Left lung (tissue), 10 donors: Measurements from ENCODE around the gene BAG1. TPM values are rescaled to one million over a fixed set of nuclear protein-coding genes. Genes with fewer than 3 reads are reported as not detected.

Source experiments
- ATAC-seq: fragments of 200-7000 bp; cut with Tn5 transposase; one replicate; pipeline ENCODE4 v1.9.1; 2020; ENCODE audit warnings: moderate library complexity
- DNase-seq, 4 donors: peaks; one replicate each; pipeline ENCODE4 v3.0.0-alpha.2; 2013 to 2020
- H3K27ac ChIP-seq, 2 donors: fragments of 200-600 bp; sonication (generic) in 1 of 2; one replicate each; pipeline versions ENCODE4 v1.5.0 to v1.8.0; 2020 to 2021
- H3K27me3 ChIP-seq, 2 donors: fragments of 200-600 bp; sonication (generic) in 1 of 2; one replicate each; pipeline versions ENCODE4 v1.5.0 to v1.8.0; 2020 to 2021
- H3K36me3 ChIP-seq, 2 donors: fragments of 200-600 bp; sonication (generic) in 1 of 2; one replicate each; pipeline versions ENCODE4 v1.5.0 to v1.8.0; 2020 to 2021
- H3K4me1 ChIP-seq, 2 donors: fragments of 200-600 bp; one replicate each; pipeline ENCODE4 v1.8.0; 2021
- H3K4me3 ChIP-seq, 2 donors: fragments of 200-600 bp; sonication (generic) in 1 of 2; one replicate each; pipeline versions ENCODE4 v1.5.0 to v1.8.0; 2020 to 2021; ENCODE audit warnings: mild to moderate bottlenecking in 1 of 2
- H3K9me3 ChIP-seq, 2 donors: fragments of 200-600 bp; sonication (generic) in 1 of 2; one replicate each; pipeline versions ENCODE4 v1.5.0 to v1.8.0; 2020 to 2021
- intact Hi-C, 2 donors: fragments of 100-400 bp; cut with DNase I; formaldehyde crosslinking; loops; one replicate each; pipeline versions ENCODE4 v1.11.2 to v1.14.2; 2022
- polyA plus RNA-seq, 6 donors: library from polyadenylated mRNA; unstranded; fragments of 120-200 nt; gene quantifications; one replicate each; pipeline ENCODE4 v1.2.1, GENCODE V29; 2013; ENCODE audit not compliant: insufficient read length in 6 of 6
- total RNA-seq, 2 donors: library from RNA; stranded (reverse); fragmentation: NEBNext Ultra II Directional; extraction: Animal tissue kit (Norgen Biotek cat#: 25700); gene quantifications; one replicate each; pipeline ENCODE4 v1.2.1, GENCODE V29; 2021
- TF ChIP-seq, protein P1 (sequence below), 2 donors: fragments of 200-600 bp; sonication (generic) in 1 of 2; IDR thresholded peaks; one replicate each; pipeline versions ENCODE4 v1.5.0 to v1.8.0; 2021; ENCODE audit warnings: antibody characterized with exemption in 2 of 2
- donor health status: DM: no; HTN: yes; CAD: no.
- donor health status: DM: no; HTN: no; CAD: no.

The BAG1 gene
- total and polyA plus RNA-seq, 8 donors = 52.3 to 111 (median 58.1) TPM

DNA sequence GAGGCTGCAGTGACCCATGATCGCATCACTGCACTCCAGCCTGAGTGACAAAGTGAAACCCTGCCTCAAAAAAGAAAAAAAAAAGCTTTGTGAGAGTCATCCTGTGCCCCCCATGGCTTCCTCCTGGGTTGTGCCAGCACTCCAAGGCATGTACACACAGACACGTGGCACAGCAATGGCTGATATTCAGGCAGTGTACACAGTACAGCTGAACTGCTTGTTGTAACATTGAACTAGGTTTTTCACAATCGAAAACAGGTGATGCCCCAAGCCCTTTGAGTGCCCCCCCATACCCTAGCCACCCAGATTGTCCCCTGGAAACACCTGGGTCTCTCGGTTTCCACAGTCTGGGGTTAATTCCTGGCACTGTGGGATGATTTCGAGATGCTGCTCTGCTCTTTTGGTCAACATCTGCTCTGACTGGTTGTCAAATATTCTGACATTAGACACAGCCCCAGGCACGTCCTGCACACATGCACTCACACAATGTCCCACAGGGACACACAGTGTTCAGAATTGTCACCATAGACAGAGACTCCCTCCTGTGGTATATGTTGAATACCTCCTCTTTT, 15.3 kb downstream of the BAG1 start:
- intact Hi-C loops = no loop called here
- Histone ChIP-seq H3K9me3 (no peaks in the 10 kb centered on the region), H3K4me1 (no peaks in the 10 kb centered on the region), H3K4me3 (no peak overlapping the region), H3K27me3 (no peaks in the 10 kb centered on the region), H3K36me3 (peaks cover 0 to 48% of the 10 kb centered on the region in 2 donors), H3K27ac (no peak overlapping the region)
- ATAC-seq (no peak), DNase-seq (no peak)
- TF ChIP-seq, protein P1, sequence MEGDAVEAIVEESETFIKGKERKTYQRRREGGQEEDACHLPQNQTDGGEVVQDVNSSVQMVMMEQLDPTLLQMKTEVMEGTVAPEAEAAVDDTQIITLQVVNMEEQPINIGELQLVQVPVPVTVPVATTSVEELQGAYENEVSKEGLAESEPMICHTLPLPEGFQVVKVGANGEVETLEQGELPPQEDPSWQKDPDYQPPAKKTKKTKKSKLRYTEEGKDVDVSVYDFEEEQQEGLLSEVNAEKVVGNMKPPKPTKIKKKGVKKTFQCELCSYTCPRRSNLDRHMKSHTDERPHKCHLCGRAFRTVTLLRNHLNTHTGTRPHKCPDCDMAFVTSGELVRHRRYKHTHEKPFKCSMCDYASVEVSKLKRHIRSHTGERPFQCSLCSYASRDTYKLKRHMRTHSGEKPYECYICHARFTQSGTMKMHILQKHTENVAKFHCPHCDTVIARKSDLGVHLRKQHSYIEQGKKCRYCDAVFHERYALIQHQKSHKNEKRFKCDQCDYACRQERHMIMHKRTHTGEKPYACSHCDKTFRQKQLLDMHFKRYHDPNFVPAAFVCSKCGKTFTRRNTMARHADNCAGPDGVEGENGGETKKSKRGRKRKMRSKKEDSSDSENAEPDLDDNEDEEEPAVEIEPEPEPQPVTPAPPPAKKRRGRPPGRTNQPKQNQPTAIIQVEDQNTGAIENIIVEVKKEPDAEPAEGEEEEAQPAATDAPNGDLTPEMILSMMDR (IDR thresholded peaks at IDR 0.05) = no peak

DNA sequence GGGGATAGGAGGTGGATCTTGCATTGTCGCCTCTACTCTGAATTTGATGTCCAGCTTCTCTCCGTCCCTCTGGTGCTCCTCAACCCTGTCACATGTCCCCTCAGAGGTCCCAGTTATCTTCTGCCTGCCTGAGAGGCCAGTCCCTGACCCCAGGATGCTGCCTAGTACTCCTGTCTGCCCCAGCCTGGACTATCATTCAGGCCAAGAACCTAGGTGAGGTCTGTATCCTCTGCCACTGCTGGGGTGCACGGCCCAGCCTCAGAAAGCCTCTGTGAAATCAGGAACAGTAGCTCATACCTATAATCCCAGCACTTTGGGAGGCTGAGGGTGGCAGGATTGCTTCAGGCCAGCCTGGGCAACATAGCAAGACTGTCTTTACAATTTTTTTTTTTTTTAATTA, 15.9 kb downstream of the BAG1 start:
- Histone ChIP-seq H3K36me3 (peaks cover 0 to 42% of the 10 kb centered on the region in 2 donors), H3K4me3 (no peak overlapping the region), H3K4me1 (no peaks in the 10 kb centered on the region), H3K27me3 (no peaks in the 10 kb centered on the region), H3K9me3 (no peaks in the 10 kb centered on the region), H3K27ac (no peak overlapping the region)
- TF ChIP-seq, protein P1 (IDR thresholded peaks at IDR 0.05) = no peak
- DNase-seq = no peak
- intact Hi-C loops = no loop called here
- no peak for ATAC-seq

DNA sequence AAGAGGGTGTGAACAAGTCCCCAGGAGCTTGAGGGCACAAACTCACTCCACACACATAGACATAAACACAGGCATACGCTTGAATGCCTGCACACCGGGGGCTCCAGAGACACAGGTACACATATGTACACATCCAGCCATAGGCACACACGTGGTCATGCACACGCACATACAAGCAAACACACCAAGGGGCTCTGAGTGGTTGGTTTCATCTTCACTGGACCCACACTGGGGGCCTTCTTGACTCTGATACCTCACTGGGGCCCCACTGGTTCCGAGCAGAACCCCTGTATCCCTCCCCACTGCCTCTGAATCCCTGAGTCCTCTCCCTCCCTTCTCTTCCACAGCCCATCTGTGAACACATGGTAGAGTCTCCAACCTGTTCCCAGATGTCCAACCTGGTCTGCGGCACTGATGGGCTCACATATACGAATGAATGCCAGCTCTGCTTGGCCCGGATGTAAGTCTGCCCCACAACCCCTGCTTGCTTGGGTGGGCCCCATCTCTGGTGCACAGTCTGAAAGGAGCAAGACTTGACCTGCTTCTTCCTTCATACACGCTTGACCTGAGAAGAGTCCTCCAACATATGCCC, 18.1 kb downstream of the BAG1 start:
- Histone ChIP-seq H3K27me3 (no peaks in the 10 kb centered on the region), H3K4me1 (no peaks in the 10 kb centered on the region), H3K9me3 (no peaks in the 10 kb centered on the region), H3K27ac (no peak overlapping the region), H3K4me3 (no peak overlapping the region), H3K36me3 (peaks cover 0 to 22% of the 10 kb centered on the region in 2 donors)
- DNase-seq (no peak), ATAC-seq (no peak)
- intact Hi-C loops = no loop called here
- TF ChIP-seq, protein P1 (IDR thresholded peaks at IDR 0.05) = no peak

DNA sequence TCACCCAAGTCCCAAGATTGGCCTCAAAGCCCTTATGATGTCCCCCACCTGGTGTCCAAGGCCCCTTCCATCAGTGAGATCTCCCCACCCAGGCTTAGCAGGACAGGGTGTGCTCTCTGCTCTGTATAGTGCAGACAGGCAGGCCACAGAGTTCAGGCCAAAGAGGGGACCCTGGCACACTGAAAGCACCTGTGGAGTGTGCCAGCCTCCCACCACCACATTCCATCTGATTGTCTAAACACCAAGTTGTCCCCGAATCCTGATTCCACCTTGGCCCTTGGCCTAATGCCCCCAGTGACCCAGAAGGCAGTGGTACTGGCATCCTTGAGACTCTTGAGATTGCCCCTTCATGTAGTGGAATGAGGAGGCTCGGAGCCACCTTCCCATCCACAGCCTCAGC, 19.2 kb downstream of the BAG1 start:
- H3K9me3 ChIP-seq = no peaks in the 10 kb centered on the region
- TF ChIP-seq, protein P1 (IDR thresholded peaks at IDR 0.05) = no peak
- intact Hi-C loops = no loop called here
- no peak overlapping the region for H3K27ac ChIP-seq
- H3K4me3 ChIP-seq = no peak overlapping the region
- H3K27me3 ChIP-seq = no peaks in the 10 kb centered on the region
- DNase-seq (no peak), ATAC-seq (no peak)
- no peaks in the 10 kb centered on the region for H3K4me1 ChIP-seq
- peaks cover 0 to 13% of the 10 kb centered on the region in 2 donors for H3K36me3 ChIP-seq

DNA sequence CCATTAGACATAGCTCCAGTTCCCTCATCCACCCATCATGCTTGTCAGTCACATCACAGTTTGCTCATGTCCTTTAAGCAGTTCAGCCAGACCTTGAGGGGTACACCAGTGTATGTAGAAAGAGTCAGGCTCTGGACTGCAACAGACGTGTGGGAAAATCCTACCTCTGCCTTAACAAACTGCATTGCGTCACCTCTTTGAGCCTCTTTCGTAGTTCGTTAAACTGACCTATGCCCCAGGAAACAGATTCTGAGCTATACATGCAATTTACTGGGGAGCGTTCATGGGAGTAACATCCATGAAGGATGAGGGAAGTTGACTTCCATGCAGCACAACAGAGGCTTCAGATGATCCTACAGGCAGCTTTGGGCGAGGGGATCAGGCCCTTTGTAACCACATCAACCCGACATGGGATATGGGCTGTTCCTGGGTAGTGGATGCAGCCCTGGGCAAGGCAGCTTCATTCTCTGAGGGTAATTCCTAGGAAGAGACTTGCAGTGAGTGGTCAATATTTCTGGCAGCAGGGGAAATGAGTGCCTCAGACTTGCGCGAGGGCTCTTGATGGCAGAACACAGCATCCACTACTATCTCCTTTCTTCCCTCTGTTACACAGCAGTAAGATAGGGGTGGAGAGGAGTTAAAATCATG, 20.2 kb downstream of the BAG1 start:
- TF ChIP-seq, protein P1 (IDR thresholded peaks at IDR 0.05) = no peak
- DNase-seq (no peak), ATAC-seq (no peak)
- Histone ChIP-seq H3K4me1 (no peaks in the 10 kb centered on the region), H3K9me3 (no peaks in the 10 kb centered on the region), H3K27me3 (no peaks in the 10 kb centered on the region), H3K27ac (no peak overlapping the region), H3K4me3 (no peak overlapping the region), H3K36me3 (peaks cover 0 to 10% of the 10 kb centered on the region in 2 donors)
- intact Hi-C loops = no loop called here
